HepG2 (cell line): Measurements from ENCODE around the gene ZNF275. TPM values are rescaled to one million over a fixed set of nuclear protein-coding genes. Genes with fewer than 3 reads are reported as not detected.

Experiments
- ATAC-seq: fragments of 200-7000 bp; cut with Tn5 transposase; 3 replicates; pipeline ENCODE4 v1.9.1; 2020; ENCODE audit warnings: mild to moderate bottlenecking, moderate library complexity
- BruUV-seq: library from RNA; stranded (reverse); fragments of 400-500 nt; replicated peaks from 2 replicates; lab custom pipeline; 2021; lab: Mats Ljungman, UMichigan
- CTCF ChIA-PET: fragments of 300-600 bp; formaldehyde crosslinking; extraction: SDS; loops from one replicate; lab custom pipeline; 2021; ENCODE audit warnings: low total read pairs, inconsistent platforms, low intra/inter-chr PET ratio; lab: Yijun Ruan, JAX
- POLR2A ChIA-PET: fragments of 350-600 bp; sonication (Branson Sonifier 250); formaldehyde crosslinking; loops from one replicate; lab custom pipeline; 2020; ENCODE audit warnings: antibody characterized with exemption, inconsistent platforms; lab: Yijun Ruan, JAX
- DNase-seq: peaks from one replicate; pipeline ENCODE4 v3.0.0-alpha.2; 2015; ENCODE audit warnings: low spot score
- FAIRE-seq: peaks from 3 replicates; lab custom pipeline; 2011; peaks lifted over from hg19 to GRCh38; lab: Jason Lieb, UNC
- H2AFZ ChIP-seq: one replicate; pipeline ENCODE4 v1.6.1; 2011; ENCODE audit warnings: low read length, inconsistent platforms
- H3K27ac ChIP-seq: fragments of 300-600 bp; 3 replicates; pipeline ENCODE4 v1.8.0; 2011; ENCODE audit warnings: mixed run types, mild to moderate bottlenecking, mixed read lengths, low read length, inconsistent platforms; ENCODE audit not compliant: insufficient read depth; ENCODE audit errors: extremely low read length
- H3K27me3 ChIP-seq, 2 experiments: fragments of 200-600 bp in 1 of 2; 2 replicates in 1 of 2; 3 replicates in 1 of 2; pipeline versions ENCODE4 v1.6.0 to v1.8.0; 2011; ENCODE audit warnings: low read length in 2 of 2, mild to moderate bottlenecking in 2 of 2, moderate library complexity in 2 of 2, inconsistent platforms in 1 of 2; ENCODE audit not compliant: insufficient read depth in 2 of 2, control insufficient read depth in 1 of 2
- H3K36me3 ChIP-seq, 2 experiments: fragments of 200-600 bp in 1 of 2; replicated peaks in 1 of 2; 2 replicates in 1 of 2; 3 replicates in 1 of 2; pipeline versions ENCODE4 v1.5.1 to v1.8.0; 2011; ENCODE audit warnings: low read length in 2 of 2, inconsistent platforms in 1 of 2; ENCODE audit not compliant: insufficient read depth in 2 of 2, control insufficient read depth in 1 of 2
- H3K4me1 ChIP-seq: 2 replicates; pipeline ENCODE4 v1.5.1; 2012; ENCODE audit warnings: low read length, inconsistent platforms; ENCODE audit not compliant: insufficient read depth
- H3K4me2 ChIP-seq: 2 replicates; pipeline ENCODE4 v1.6.0; 2011; ENCODE audit warnings: low read depth, low read length, inconsistent platforms
- H3K4me3 ChIP-seq, 3 experiments: fragments of 200-600 bp in 1 of 3; sonication (generic), shearing (Covaris generic) in 1 of 3; replicated peaks in 1 of 3; 2 replicates each; pipeline ENCODE4 v1.5.1; 2011 to 2016; ENCODE audit warnings: low read length in 3 of 3, inconsistent platforms in 2 of 3, low read depth in 2 of 3, mild to moderate bottlenecking in 2 of 3, control low read depth in 1 of 3, mixed read lengths in 1 of 3; ENCODE audit not compliant: insufficient read depth in 1 of 3
- H3K79me2 ChIP-seq: one replicate; pipeline ENCODE4 v1.6.1; 2011; ENCODE audit warnings: low read length, inconsistent platforms; ENCODE audit not compliant: insufficient read depth
- H3K9ac ChIP-seq: 2 replicates; pipeline ENCODE4 v1.6.0; 2011; ENCODE audit warnings: mild to moderate bottlenecking, low read depth, low read length, inconsistent platforms; ENCODE audit not compliant: insufficient read depth
- H3K9me3 ChIP-seq: 2 replicates; pipeline ENCODE4 v1.5.1; 2012; ENCODE audit warnings: mild to moderate bottlenecking, low read length
- H4K20me1 ChIP-seq: 2 replicates; pipeline ENCODE4 v1.6.0; 2011; ENCODE audit warnings: inconsistent platforms, mild to moderate bottlenecking, low read length, moderate library complexity; ENCODE audit not compliant: insufficient read depth
- ARNT2 ChIP-seq: sonication (generic); formaldehyde crosslinking; IDR thresholded peaks from 2 replicates; pipeline ENCODE4 v1.8.0; 2022; ENCODE audit warnings: mild to moderate bottlenecking, low read depth, missing genetic modification reagents, moderate library complexity
- ARNTL ChIP-seq: sonication (generic); formaldehyde crosslinking; IDR thresholded peaks from 2 replicates; pipeline ENCODE4 v1.4.0; 2020; ENCODE audit warnings: mild to moderate bottlenecking, missing genetic modification reagents
- CCDC6 ChIP-seq: sonication (generic); formaldehyde crosslinking; IDR thresholded peaks from 2 replicates; pipeline ENCODE4 v1.8.1; 2022; ENCODE audit warnings: mild to moderate bottlenecking, missing genetic modification reagents, moderate library complexity
- FOXJ3 ChIP-seq: sonication (generic); formaldehyde crosslinking; IDR thresholded peaks from 2 replicates; pipeline ENCODE4 v1.4.0; 2020; ENCODE audit warnings: missing genetic modification reagents, mild to moderate bottlenecking, borderline replicate concordance
- JUNB ChIP-seq: sonication (generic); formaldehyde crosslinking; IDR thresholded peaks from 2 replicates; pipeline ENCODE4 v1.8.0; 2022; ENCODE audit warnings: missing genetic modification reagents, mild to moderate bottlenecking, borderline replicate concordance
- KDM4B ChIP-seq: sonication (generic); formaldehyde crosslinking; IDR thresholded peaks from 2 replicates; pipeline ENCODE4 v1.4.0; 2020; ENCODE audit warnings: missing genetic modification reagents
- NFE2L1 ChIP-seq: sonication (generic); formaldehyde crosslinking; IDR thresholded peaks from 2 replicates; pipeline ENCODE4 v1.4.0; 2020; ENCODE audit warnings: missing genetic modification reagents, mild to moderate bottlenecking, borderline replicate concordance
- RARA ChIP-seq: IDR thresholded peaks from 2 replicates; pipeline ENCODE4 v1.6.1; 2016; ENCODE audit warnings: missing genetic modification reagents, missing compliant biosample characterization
- TARDBP ChIP-seq: sonication (generic); formaldehyde crosslinking; IDR thresholded peaks from 2 replicates; pipeline ENCODE4 v1.8.0; 2022; ENCODE audit warnings: mild to moderate bottlenecking, missing genetic modification reagents
- YEATS2 ChIP-seq: sonication (generic); formaldehyde crosslinking; IDR thresholded peaks from 2 replicates; pipeline ENCODE4 v1.4.0; 2020; ENCODE audit warnings: missing genetic modification reagents, borderline replicate concordance
- ZNF253 ChIP-seq: sonication (generic); formaldehyde crosslinking; IDR thresholded peaks from 2 replicates; pipeline ENCODE4 v1.8.0; 2022; ENCODE audit warnings: mild to moderate bottlenecking, missing genetic modification reagents, borderline replicate concordance
- ZNF274 ChIP-seq: sonication (generic); formaldehyde crosslinking; IDR thresholded peaks from 2 replicates; pipeline ENCODE4 v1.5.1; 2020; ENCODE audit warnings: mild to moderate bottlenecking, missing genetic modification reagents
- ZNF577 ChIP-seq: sonication (generic); formaldehyde crosslinking; IDR thresholded peaks from 2 replicates; pipeline ENCODE4 v1.4.0; 2020; ENCODE audit warnings: mild to moderate bottlenecking, low read depth, missing genetic modification reagents, borderline replicate concordance
- ZNF672 ChIP-seq: sonication (generic); formaldehyde crosslinking; IDR thresholded peaks from 2 replicates; pipeline ENCODE4 v1.8.1; 2022; ENCODE audit warnings: missing genetic modification reagents
- ZNF747 ChIP-seq: sonication (generic); formaldehyde crosslinking; IDR thresholded peaks from 2 replicates; pipeline ENCODE4 v1.8.1; 2023; ENCODE audit warnings: missing genetic modification reagents, mild to moderate bottlenecking, borderline replicate concordance
- ZNF782 ChIP-seq: sonication (generic); formaldehyde crosslinking; IDR thresholded peaks from 2 replicates; pipeline ENCODE4 v1.4.0; 2020; ENCODE audit warnings: missing genetic modification reagents, mild to moderate bottlenecking, borderline replicate concordance
- WGBS: methylation state at CpG from one replicate; pipeline ENCODE4 v1.1.6; 2017; ENCODE audit warnings: low lambda C conversion rate; 5-methylcytosine and 5-hydroxymethylcytosine counted together
- in situ Hi-C: cut with HindIII; loops from 2 replicates; pipeline ENCODE4 v1.10.0; 2017; ENCODE audit warnings: low pct_unique_long_range_greater_than_20kb; ENCODE audit not compliant: extremely low pct_ligation_motif_present
- intact Hi-C: fragments of 100-400 bp; cut with micrococcal nuclease; formaldehyde crosslinking; loops from one replicate; pipeline ENCODE4 v1.10.0; 2022; ENCODE audit not compliant: unreplicated experiment
- polyA plus RNA-seq, 8 experiments: library from polyadenylated mRNA; depleted of rRNA in 3 of 8; stranded (reverse) in 7 of 8; unstranded in 1 of 8; fragments of >200 nt; fragmentation: Illumina TruSeq in 4 of 8; extraction: Trizol in 4 of 8; gene quantifications; 2 replicates each; pipeline versions ENCODE4 v1.2.1 to v1.2.3, GENCODE V29; 2011 to 2016; ENCODE audit warnings: low read depth in 4 of 8, missing spikeins in 1 of 8, mixed read lengths in 1 of 8; ENCODE audit not compliant: insufficient read depth in 1 of 8
- total RNA-seq, 5 experiments: library from RNA; depleted of rRNA; stranded (reverse); fragments of >200 nt; fragmentation: Illumina TruSeq; extraction: Trizol; gene quantifications; 2 replicates each; pipeline ENCODE4 v1.2.3, GENCODE V29; 2016; ENCODE audit warnings: low read depth in 1 of 5

ZNF275 gene
- total and polyA plus RNA-seq, 2 of the 13 experiments (the other 11 are each of a cell fraction or from before 2014, with no cell fraction given), result 6.4 to 11.8 TPM

DNA sequence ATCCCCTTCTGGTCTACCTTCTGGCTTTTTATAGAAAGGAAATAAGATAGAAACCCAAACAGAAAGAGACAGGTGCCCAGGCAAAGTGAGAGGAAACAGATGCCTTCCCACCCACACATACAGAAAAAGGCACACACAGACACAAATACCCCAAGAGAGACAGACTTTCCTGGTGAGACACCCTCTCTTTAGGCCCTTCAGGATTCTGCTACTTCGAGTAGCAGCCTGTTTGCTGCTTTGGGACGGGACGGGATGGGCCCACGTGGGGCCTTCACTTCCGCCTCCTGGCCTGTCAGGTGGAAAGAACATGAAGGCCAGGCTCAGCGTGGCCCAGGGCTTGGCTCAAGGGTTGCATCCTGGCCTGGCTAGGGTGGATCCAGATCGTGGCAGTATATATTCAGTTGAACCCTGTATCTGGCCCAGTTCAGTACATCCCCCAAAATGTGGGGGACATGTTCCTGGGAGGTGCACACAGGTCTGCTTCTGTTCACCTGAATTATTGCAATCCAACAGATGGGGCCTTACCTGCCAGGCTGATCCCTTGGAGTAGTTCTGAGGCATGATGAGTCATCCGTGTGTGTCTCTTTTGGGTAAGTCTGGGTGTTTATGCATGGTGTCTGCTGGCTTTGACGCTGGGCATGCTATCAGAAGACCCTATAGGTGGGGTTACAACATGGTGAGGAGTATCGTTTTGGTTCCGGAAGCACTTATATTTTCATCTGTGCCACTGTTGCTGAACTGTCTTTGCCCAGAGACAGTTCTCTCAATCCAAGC is 2.4 kb downstream of the ZNF275 start:
- no peak overlapping the region for H3K9ac ChIP-seq
- TF ChIP-seq YEATS2 (CRISPR knock-in tag) (no peak), ZNF672 (CRISPR knock-in tag) (no peak), ARNTL (CRISPR knock-in tag) (no peak), CCDC6 (no peak), ZNF747 (no peak), ZNF274 (CRISPR knock-in tag) (no peak), NFE2L1 (CRISPR knock-in tag) (no peak), KDM4B (CRISPR knock-in tag) (no peak), ZNF253 (no peak), ARNT2 (CRISPR knock-in tag) (no peak), JUNB (CRISPR knock-in tag) (no peak), ZNF782 (CRISPR knock-in tag) (no peak), FOXJ3 (CRISPR knock-in tag) (no peak), ZNF577 (CRISPR knock-in tag) (no peak), RARA (CRISPR knock-in tag) (no peak), TARDBP (CRISPR knock-in tag) (no peak)
- TF ChIP-seq, all 625 proteins: peak for 0
- Histone ChIP-seq H3K9me3 (no peaks in the 10 kb centered on the region), H4K20me1 (peaks cover 3% of the 10 kb centered on the region; the same call in 1 of the 2 replicates), H3K4me1 (peaks cover 37% of the 10 kb centered on the region), H3K36me3 (0 out of 5 replicates have a peak, but pooled peaks cover 0 to 12% of the 10 kb centered on the region in 2 experiments), H2AFZ (no peak overlapping the region), H3K27ac (no peak overlapping the region), H3K27me3 (no peaks in the 10 kb centered on the region), H3K4me2 (peak overlapping the region; percentile 12; the same call in 1 of the 2 replicates), H3K4me3 (no peak overlapping the region), H3K79me2 (peaks cover 12% of the 10 kb centered on the region)
- CTCF ChIA-PET, result no interaction called here
- ATAC-seq (no peak), DNase-seq (no peak), FAIRE-seq (no peak)
- POLR2A ChIA-PET, result no interaction called here
- in situ Hi-C loops (no loop called here), intact Hi-C loops (no loop called here)
- no TSS peak for BruUV-seq
- WGBS, result 93% methylated on average over 4 of the region's 11 CpGs
